Epidermal melanocyte (primary cell): ENCODE results near the gene TMEM150C.

ENCODE experiments used
- DNase-seq: peaks from one replicate; pipeline ENCODE4 v3.0.0; 2011; ENCODE audit warnings: low spot score; ENCODE audit not compliant: insufficient read length

TMEM150C gene

DNA sequence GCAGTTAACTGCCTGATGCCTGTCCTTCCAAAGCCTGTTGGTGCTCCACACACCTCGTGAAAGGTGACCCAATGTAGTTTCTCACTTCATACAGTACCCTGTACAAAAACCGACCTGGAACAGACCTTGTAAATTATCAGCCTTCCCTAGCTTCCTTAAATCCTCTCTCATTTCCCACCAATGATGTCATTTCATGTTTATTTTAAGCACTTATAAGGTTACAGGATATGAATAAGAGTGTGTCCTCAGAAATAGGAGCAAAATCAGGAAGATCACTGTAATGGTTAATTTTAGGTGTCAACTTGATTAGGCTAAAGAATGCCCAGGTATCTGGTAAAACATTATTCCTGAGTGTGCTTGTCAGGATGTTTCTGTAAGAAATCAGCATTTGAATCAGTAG is 44.7 kb downstream of the TMEM150C start:
- DNase-seq: no peak

DNA sequence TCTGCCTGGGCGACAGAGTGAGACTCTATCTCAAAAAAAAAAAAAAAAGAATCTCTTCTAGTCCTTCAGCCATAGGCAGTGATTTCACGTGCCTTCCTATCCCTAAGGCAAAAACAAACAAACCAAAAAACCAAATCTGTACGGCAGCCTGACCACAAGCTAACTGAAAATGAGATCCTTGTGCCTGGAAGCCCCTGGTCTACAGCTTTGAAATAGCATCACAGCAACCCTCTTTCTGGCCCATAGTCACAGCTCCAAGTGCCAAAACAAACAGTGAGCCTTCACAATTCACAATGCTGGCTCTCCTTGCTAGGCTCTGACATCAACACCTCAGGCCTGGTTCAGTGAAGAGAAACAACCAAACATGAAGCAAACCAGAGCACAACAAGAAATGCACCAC is 46.1 kb downstream of the TMEM150C start:
- peak; percentile 32 for DNase-seq

DNA sequence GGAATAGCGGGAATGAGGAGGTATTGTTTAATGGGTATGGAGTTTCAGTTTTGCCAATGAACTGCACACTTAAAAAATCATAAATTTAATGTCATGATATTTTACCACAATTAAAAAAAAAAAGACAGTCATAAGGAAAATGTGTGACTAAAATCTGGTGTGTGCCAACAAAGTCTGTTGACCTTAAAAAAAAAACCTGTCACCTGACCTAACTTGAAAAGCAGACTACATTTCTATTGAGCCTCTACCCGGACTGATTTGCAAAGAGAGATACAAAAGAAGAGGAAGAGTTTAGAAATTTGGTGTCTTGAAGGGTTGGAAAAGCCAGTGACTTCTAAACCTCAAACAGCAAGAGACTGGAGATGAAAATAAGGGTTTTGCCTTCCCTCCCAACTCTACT is 48.4 kb downstream of the TMEM150C start:
- DNase-seq: no peak

DNA sequence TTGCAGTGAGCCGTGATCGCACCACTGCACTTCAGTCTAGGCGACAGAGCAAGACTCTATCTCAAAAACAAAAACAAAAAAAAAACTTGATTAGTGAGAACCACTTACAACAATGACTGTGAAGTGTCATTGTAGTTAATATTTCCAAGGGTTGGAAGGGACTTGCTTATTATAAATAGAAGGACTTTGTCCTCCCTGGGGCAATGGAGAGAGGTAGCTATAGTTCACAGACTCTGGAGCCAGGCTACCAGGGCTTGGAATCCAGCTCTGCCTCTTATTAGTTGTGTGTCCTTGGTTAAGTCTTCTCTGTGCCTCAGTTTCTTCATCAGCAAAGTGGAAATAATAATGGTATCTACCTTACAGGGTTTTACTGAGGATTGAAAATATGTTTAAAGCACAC is 51.6 kb downstream of the TMEM150C start:
- DNase-seq: no peak

DNA sequence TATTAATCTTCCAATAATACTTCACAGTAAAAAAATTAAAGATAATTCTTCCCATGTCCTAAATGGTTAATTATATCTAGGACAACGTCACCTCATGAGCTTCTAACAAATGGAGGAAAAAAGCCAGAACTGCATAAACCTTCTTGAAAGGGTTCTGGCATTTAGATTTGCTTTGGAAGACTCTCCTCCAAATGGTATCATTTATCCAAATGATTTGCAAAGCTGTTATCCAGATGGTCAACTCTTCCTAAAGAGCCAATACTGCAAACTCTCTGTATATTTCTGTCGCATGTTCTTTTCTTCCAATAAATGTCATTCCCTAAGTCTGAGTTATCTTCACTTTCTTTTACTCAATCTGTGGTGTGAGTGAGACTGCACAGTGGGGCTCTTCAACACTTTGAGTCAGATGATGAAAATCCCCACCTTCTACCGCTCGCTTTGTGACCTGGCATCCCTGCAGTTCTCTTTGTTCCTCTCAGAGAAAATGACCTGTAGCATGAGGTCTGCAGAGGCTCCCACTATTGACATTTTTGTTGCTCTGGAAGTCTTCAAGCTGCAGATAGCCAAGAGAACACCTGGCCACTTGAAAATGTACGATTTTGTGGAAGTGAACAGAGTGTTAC is 52.9 kb downstream of the TMEM150C start:
- DNase-seq: no peak

DNA sequence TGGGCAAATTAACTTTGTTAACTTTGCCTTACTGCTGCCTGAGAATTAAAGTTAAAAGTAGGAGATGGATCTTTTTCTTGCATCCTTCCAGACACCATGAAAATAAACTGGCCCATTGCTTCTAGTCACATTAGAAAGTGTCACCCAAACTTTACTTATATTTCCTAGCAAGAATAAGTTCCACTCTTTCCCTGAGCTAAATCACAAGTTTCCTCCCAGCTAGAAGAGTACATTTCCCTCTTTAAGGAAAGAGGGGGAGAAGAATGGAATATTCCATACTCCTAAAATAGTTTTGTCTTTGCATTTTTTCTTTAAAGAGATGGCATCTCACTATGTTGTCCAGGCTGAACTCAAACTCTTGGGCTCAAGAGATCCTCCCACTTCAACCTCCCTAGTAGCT is 53.8 kb downstream of the TMEM150C start:
- no peak for DNase-seq

DNA sequence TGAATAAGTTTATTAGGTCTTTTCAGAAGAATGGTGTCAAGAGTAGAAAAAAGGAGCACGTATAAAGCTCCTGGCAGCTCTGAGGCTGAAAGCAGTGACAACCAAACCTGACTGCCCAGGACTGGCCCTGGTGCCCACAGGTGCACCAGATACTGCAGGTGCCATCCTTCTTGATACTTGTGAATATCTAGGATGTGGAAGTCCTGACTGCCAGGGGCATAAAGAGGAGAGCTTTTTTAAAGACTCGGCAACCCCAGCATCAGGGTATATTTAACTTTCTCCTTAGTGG is 60.7 kb downstream of the TMEM150C start:
- DNase-seq: no peak

DNA sequence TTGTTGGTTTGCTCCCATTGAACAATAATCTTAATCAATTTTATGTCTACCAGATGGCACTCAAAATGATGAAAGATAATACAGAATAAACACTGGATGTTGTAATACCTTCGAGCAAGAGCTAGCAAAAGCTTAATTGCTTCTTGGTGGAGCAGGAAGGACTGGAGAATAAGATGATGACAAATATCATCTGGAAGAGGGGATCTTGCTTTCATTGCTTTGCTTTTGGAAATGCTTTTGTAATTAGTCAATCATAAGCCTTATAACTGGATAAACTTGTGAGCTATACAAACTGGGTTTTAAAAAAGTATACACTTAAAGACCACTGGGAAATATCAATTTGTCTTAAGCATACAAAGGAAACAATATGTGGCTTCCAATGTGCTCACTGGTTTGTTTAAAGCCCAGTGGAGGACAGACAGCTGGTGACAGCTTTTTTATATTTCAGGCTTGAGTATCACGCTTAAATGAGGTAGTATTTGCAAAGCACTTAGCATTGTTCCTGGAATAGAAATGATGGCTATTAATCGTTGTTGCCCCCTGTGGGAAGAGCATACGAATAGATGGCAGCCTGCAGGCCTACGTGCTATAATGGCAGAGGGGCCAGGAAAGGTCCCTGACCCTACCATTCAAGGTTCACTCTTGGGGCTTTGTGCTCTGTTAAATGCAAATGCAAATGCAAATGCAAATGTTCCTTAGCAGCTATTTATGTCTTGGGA is 61.2 kb downstream of the TMEM150C start:
- DNase-seq: no peak

DNA sequence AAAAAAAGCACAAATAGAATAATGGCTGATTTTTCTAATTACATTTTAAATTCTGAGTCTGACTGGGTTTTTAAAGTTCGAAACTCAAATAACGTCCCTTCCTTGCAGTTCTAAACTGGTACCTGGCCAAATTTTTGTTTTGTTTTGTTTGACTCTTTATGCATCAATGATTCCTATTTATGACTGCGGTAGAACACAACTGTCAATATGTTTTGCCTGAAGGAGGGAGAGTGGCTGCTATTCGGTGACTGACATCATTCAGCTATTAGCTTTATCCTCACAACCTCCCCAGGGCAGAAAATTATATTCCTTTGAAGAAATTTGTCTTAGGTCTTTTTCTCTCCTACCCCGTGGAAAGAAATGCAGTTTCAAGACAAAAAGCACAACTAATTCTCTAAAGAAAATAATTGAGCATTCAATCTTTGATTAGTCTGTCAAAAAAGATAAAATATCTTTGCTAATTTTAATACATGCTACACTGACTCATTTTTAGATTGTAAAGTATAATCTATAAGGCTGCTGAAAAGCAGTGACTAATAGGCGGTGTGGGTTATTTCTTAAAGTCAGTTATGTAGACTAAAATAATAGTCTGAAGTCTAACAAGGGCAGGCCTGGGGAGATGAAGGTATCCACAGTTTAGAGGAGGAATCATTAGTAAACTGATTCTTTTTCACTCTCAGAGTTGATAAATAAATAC is 61.9 kb downstream of the TMEM150C start:
- DNase-seq: no peak

DNA sequence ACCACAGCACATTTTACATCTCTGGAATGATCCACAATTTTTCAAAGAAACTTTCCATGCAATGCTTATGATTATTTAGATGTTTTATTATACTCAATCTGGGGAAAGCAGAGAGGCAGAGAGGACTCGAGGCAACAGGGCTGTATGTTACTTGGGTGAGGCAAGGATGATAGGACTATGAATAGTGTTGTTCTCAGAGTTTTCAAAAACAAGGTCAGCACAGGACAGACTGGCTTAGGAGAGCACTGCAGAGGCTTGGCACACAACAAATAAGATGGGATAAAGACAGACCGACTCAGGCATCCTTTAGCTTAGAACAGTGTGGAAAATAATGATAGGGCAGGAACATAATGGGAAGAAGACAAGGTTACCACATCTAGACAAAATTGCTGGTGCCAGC is 65.4 kb downstream of the TMEM150C start:
- DNase-seq: no peak

DNA sequence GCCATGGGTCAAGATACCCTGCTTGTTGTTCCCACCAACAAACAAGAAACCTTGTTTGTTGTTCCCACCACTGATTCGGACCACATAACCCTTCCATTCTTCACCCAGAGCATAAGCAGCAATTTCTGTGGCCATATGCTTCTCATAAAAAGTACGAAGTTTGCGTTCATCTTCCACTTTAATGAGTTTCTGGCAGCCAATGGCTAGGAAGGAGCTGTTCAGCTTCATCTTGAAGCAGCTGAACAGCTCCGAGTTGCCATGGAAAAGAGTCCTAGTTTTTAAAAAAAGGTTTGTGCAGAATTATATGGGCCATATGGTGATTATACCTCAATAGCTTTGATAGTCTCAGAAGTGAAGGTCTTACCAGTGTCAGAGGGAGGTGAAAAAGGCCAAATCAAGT is 66.1 kb downstream of the TMEM150C start:
- no peak for DNase-seq

DNA sequence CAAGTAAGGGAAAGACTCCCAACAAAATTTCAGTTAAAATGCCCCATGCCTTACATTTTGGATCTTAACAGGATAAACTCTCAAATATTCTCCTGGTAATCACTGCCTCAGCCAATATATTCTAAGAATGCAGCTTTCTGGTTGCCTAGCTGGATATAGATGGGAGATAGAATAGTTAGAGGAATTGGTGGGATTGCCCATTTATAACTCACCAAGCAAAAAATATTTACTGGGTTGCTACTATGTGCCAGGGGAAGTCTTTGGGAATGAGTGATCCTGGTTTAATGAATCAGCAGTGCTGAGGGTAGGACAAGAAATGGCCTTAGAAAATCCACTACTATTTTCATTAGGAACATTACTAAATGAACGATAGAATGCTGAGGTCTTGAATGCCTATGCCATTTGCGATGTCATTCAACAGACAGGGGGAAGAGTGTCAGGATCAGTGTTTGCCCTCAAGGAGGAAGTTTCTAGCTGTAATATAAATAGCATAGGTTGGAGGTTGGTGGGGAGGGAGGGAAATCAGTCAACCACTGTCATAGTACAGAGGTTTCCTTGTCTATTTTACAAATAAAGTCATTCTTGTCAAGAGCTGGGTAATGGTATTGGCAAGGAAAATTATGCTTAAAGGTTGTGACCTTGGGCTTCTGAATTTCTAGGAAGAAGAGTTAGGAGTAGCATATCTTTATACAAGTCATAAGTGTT is 67.9 kb downstream of the TMEM150C start:
- no peak for DNase-seq

DNA sequence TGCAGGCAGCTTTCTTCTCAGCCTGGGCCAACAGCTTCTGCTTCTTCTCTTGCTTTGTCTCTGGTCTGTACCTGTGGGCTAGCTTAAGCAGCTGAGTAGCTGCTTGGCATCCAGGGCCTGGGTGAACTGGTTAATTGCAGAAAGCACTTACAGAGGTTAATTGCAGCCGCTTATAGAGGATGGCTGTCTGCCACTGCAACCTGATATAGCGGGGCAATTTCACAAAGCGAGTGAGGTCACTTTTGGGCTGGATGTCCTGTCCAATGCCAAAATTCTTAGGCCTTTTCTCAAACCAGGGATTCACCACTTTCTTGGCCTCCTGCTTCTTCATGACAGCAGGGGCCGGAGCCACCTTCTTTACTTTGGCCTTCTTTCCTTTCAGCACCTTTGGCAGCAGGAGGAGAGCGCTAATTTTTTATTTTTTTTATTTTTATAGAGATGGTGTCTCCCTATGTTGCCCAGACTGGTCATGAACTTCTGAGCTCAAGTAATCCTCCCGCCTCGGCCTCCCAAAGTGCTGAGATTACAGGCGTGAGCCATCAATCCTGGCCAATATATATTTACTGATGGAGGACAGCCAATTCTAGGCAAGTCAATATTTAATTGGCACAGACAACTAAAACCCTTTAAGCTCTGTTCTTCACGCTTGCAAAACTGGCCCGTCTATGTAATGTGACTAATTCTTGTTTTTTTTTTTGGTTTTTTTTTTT is 70.4 kb downstream of the TMEM150C start:
- no peak for DNase-seq

DNA sequence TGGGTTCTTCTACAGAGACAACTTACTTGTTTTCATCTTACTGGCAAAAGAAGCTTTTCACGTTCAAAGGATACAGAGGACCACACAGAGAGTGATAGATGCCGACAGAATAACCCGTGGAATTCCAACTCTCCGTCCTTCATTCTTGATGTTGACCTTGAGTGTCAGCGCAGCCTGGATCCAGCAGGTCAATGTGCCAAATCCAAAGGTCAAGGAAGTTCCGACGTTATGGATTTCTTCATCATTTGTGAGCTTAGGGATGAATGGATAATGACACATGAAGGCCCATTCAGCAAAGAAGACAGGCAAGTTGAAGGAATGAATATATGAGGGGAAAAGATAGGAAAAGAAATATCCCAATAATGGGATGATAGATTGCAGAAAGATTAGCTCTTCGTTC is 71.8 kb downstream of the TMEM150C start:
- no peak for DNase-seq

DNA sequence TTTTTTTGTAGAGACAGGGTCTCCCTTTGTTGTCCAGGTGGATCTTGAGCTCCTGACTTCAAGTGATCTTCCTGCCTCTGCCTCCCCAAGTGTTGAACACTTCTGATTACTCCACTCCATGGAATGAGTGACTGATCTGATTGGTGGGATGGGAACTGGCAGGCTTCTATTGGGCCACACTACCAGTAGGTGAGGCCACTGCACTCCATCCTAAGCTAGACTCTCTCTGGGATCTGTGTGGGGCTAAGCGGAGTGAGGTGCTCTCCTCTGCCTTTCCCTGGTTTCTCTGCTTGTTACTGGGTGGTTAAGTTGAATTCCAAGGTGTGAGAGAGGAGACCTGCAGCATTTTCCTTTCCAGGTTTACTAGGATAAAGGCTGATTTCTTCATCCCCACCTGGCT is 72.7 kb downstream of the TMEM150C start:
- DNase-seq: no peak

DNA sequence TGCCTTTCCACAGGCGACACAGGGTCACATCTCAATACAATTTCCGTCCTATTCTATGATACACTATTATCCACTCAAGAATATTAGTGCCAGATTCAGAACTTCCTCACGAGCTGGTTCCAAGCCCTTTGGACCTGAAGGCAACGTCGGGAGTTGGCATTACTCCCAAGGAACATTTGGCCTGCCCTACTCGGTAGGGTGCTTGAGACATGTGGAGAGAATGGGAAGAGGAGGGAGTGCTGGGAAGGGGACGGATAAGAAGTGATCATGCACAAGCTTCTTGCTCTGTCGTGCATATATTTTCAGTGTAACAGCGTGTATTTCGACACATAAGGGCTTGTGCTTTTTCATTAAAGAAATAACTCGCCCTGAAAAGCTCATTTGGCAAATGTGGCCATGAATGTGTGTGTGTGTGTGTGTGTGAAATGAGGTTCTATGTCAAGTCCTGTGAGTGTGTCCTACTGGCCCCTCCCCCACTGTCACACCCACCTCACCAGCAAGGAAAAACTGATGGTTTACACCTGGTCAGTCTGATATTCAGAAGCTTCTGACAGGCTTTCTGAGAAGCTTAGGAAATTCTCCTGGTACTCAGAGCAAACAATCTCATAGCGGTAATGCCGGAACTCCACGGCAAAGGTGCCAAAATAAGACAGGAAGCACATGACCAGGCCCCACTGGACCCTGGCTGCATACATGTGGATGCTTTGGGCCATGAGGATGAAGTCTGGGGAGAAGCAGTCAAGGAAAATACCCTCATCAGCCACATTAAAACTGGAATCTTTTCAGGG is 76.6 kb downstream of the TMEM150C start:
- no peak for DNase-seq

DNA sequence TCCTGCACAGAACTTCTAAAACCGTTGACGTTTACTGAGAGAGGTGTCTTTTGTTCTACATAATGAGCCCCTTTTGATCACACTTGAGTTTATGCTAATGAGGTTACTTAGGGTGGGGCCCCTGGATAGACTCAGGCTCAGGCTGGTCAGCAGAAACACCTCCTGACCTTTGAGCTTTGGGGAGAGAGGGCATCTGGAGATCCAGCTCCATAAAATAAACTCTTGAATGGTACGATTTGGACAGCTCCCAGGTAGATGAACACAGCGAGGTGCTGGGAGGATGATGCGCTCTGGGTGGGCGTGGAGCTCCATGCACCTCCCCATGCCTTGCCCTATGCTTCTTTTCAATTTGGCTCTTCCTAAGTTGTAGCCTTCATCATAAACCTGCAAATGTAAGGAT is 79.4 kb downstream of the TMEM150C start:
- DNase-seq: no peak

DNA sequence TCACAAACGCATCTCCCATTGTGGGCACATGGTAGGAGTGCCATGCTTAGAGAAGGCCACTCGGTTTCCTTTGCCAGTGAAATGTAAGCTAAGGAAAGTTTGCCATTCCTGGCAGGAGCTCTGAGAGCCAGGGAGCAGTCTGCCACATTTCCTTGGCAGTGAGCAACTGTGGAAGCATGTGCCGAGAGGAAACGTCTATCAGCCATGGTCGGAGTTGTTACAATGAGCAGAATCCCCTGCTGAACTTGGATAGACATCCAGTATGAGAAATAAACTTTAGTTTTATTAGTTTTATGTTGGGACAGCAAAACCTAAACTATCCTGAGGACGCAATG is 80.3 kb downstream of the TMEM150C start:
- DNase-seq: no peak

DNA sequence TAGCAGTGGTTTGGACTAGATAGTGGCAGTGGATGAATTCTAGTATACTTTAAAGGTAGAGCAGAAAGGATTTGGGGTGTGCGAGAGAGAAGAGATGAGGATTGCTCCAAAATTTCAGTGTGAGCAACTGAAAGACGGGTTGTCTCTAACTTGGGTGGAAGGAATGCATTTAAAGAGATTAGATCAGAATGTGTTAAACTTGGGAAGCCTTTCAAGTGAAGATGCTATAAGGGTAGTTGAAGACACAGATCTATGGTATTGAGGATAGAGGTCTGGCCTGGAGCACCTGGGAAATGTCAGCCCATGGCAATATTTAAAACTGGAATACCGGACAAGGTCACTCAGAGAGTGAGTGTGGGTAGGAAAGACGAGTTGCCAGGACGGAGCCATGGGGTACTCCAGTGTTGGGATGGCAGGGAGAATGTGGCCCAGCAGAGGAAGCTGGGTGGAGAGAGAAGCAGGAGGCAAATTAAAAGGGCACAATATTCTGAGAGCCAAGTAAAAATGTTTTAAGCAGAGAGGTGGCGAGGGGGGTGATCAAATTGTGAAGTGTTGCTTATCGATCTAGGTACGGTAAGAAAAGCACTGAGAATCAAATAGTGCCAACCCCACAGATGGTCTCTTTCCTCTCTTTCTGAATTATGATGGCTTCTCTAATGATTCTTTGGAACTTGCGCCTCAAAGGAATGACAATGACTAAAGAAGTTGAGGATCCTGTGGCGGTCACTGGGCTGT is 80.8 kb downstream of the TMEM150C start:
- DNase-seq: no peak

DNA sequence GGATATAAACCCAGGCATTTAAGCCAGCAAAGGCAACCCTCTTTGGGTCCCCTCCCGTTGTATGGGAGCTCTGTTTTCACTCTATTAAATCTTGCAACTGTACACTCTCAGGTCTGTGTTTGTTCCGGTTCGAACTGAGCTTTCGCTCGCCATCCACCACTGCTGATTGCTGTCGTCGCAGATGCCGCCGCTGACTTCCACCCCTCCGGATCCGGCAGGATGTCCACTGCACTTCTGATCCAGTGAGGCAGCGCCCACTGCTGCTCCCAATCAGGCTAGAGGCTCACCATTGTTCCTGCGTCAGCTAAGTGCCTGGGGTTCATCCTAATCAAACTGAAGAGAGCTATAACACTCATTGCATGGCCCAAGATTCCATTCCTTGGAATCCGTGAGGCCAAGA is 82.2 kb downstream of the TMEM150C start:
- no peak for DNase-seq
